Neuronal stem cell (in vitro differentiated cells): ENCODE results near the gene PLXNA4.
A peak's percentile ranks its signal among the peaks of the same experiment; 100 is the strongest.

Source experiments
- DNase-seq: peaks from one replicate; pipeline ENCODE4 v3.0.0-alpha.2; 2013; ENCODE audit warnings: low spot score
- H2AFZ ChIP-seq: one replicate; pipeline ENCODE4 v1.6.1; 2013; ENCODE audit warnings: mild to moderate bottlenecking, low read length, inconsistent platforms
- H2AK5ac ChIP-seq: 2 replicates; pipeline ENCODE4 v1.6.1; 2013; ENCODE audit warnings: low read depth, mild to moderate bottlenecking, inconsistent platforms, low read length, moderate library complexity, mixed read lengths
- H2BK120ac ChIP-seq: 2 replicates; pipeline ENCODE4 v1.6.1; 2013; ENCODE audit warnings: low read depth, mild to moderate bottlenecking, inconsistent platforms, low read length, moderate library complexity, mixed read lengths
- H2BK12ac ChIP-seq: one replicate; pipeline ENCODE4 v1.6.1; 2013; ENCODE audit warnings: low read length, inconsistent platforms
- H2BK15ac ChIP-seq: 2 replicates; pipeline ENCODE4 v1.6.1; 2013; ENCODE audit warnings: mild to moderate bottlenecking, low read length, inconsistent platforms, mixed read lengths
- H2BK5ac ChIP-seq: one replicate; pipeline ENCODE4 v1.6.1; 2013; ENCODE audit warnings: inconsistent platforms, mild to moderate bottlenecking, low read length, moderate library complexity
- H3K14ac ChIP-seq: one replicate; pipeline ENCODE4 v1.6.1; 2013; ENCODE audit warnings: low read length, inconsistent platforms
- H3K18ac ChIP-seq: 2 replicates; pipeline ENCODE4 v1.6.1; 2013; ENCODE audit warnings: low read length, inconsistent platforms
- H3K23ac ChIP-seq: 2 replicates; pipeline ENCODE4 v1.6.1; 2013; ENCODE audit warnings: low read depth, mild to moderate bottlenecking, mixed read lengths, low read length, inconsistent platforms; ENCODE audit not compliant: poor library complexity
- H3K27ac ChIP-seq: replicated peaks from 3 replicates; pipeline ENCODE4 v1.5.1; 2013; ENCODE audit warnings: low read length, inconsistent platforms
- H3K27me3 ChIP-seq, 3 experiments: 2 replicates each; pipeline ENCODE4 v1.6.1; 2013; ENCODE audit warnings: low read length in 3 of 3, mild to moderate bottlenecking in 2 of 3, inconsistent platforms in 1 of 3, low read depth in 1 of 3, mixed read lengths in 1 of 3, moderate library complexity in 1 of 3; ENCODE audit not compliant: control insufficient read depth in 3 of 3, insufficient read depth in 3 of 3
- H3K36me3 ChIP-seq, 2 donors: replicated peaks in 1 of 2; 2 replicates each; pipeline ENCODE4 v1.6.1; 2013; ENCODE audit warnings: low read length in 2 of 2; ENCODE audit not compliant: control insufficient read depth in 2 of 2, insufficient read depth in 2 of 2
- H3K4ac ChIP-seq: 2 replicates; pipeline ENCODE4 v1.6.1; 2013; ENCODE audit warnings: inconsistent platforms, mild to moderate bottlenecking, low read length, moderate library complexity
- H3K4me1 ChIP-seq, 2 donors: 1 replicate in 1 of 2; 2 replicates in 1 of 2; pipeline ENCODE4 v1.6.1; 2013; ENCODE audit warnings: low read length in 2 of 2, low read depth in 1 of 2; ENCODE audit not compliant: control insufficient read depth in 2 of 2, insufficient read depth in 1 of 2
- H3K4me2 ChIP-seq: one replicate; pipeline ENCODE4 v1.6.1; 2013; ENCODE audit warnings: mild to moderate bottlenecking, low read length, inconsistent platforms; ENCODE audit not compliant: insufficient read depth, poor library complexity, severe bottlenecking
- H3K4me3 ChIP-seq, 2 donors: 2 replicates each; pipeline ENCODE4 v1.5.1; 2013; ENCODE audit warnings: low read length in 2 of 2, mild to moderate bottlenecking in 2 of 2, inconsistent platforms in 1 of 2, moderate library complexity in 1 of 2
- H3K79me1 ChIP-seq: one replicate; pipeline ENCODE4 v1.6.1; 2013; ENCODE audit warnings: low read depth, mild to moderate bottlenecking, inconsistent platforms, low read length, moderate library complexity
- H3K9ac ChIP-seq: one replicate; pipeline ENCODE4 v1.6.1; 2013; ENCODE audit warnings: mild to moderate bottlenecking, low read depth, low read length, inconsistent platforms; ENCODE audit not compliant: poor library complexity
- H3K9me3 ChIP-seq, 2 donors: replicated peaks in 1 of 2; 2 replicates each; pipeline versions ENCODE3 to v1.6.1; 2013; ENCODE audit warnings: low read length in 2 of 2, mild to moderate bottlenecking in 2 of 2, inconsistent platforms in 1 of 2, low read depth in 1 of 2, mixed read lengths in 1 of 2, moderate library complexity in 1 of 2; ENCODE audit not compliant: control insufficient read depth in 2 of 2, insufficient read depth in 1 of 2
- H4K8ac ChIP-seq: one replicate; pipeline ENCODE4 v1.6.1; 2013; ENCODE audit warnings: low read depth, mild to moderate bottlenecking, inconsistent platforms, low read length, moderate library complexity
- H4K91ac ChIP-seq: one replicate; pipeline ENCODE4 v1.6.1; 2013; ENCODE audit warnings: low read length, low read depth, mild to moderate bottlenecking, inconsistent platforms; ENCODE audit not compliant: poor library complexity
- WGBS, 2 donors: extraction: QIAGEN DNeasy Blood & Tissue Kit; methylation state at CpG; one replicate each; pipeline ENCODE4 v1.1.7; 2013; ENCODE audit warnings: missing lambda C conversion rate in 2 of 2, mixed read lengths in 1 of 2; ENCODE audit not compliant: insufficient read length in 2 of 2, insufficient replicate concordance in 1 of 2; ENCODE audit errors: extremely low coverage in 2 of 2; 5-methylcytosine and 5-hydroxymethylcytosine counted together

PLXNA4 gene

DNA sequence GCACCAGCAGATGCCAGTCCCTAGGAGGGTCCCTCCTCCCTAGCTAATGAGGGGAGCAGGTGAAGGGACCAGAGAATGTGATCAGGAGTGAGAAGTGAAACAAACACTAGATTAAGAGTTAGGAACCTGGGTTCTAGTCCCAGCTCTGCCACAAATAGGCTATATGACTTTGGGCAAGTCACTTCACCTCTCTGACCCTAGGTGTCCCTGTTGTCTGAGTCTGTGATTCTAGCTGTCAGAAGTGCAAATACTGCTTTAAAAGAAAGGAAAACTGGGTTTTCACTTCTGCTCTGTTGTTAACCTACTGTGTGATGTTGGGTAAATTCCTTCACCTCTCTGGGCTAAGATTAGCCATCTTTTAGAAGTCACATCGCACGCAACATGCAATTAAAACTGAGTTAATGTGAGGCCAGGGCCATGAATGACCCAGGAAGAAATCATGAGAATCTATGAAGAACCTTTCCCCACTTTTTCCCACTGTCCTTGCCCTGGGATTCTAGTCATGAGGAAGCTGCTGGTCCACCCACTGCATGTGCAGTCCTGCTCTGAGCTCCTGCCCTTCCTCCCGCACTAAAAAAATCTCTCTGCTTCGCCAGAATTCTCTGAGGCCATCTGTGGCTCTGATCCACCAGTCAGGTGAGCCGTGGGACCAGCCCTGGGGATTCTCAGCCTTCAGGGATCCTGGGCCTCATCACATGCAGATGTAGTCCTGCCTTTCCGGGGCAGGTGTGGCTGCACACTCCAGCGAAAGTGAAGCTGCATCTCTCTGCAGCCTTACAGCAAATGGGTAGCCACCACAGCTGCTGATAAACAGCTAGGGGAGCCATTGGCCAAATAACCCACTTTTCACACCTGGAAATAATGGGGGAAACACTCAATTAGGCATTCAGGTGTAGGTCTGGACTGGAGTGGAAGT, 181.7 kb downstream of the PLXNA4 start:
- DNase-seq = no peak
- WGBS, 2 donors = no CpG with 5 or more reads among the region's 7 CpGs

DNA sequence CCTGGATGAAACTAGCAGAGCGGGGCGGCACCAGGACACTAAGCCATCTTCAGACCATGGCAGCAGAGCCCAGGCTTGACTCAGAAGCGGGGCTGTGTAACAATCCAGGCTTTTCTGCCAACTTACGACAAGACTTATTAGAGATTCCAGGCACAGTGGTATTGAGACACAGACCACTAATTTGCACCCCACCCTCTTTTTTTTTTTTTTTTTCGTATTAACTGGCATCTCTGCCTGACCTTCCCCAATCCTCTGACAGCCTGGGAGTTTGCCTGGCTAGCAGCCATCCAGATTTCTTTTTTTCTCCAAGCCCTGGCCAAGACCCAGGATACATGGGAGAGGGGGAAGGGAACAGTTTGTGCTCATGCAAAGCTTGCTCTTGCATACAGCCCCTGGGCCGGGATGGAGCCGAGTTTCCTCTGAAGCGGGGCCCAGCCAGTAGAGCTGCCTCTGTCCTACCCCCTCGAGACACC, 182.4 kb downstream of the PLXNA4 start:
- no peaks in the 10 kb centered on the region for H3K9me3 ChIP-seq
- H3K27ac ChIP-seq = no peak overlapping the region
- H2BK120ac ChIP-seq = no peak overlapping the region
- no peaks in the 10 kb centered on the region for H3K79me1 ChIP-seq
- H3K14ac ChIP-seq = no peak overlapping the region
- H2BK12ac ChIP-seq = no peak overlapping the region
- no peak overlapping the region for H3K4me2 ChIP-seq
- H3K18ac ChIP-seq = no peak overlapping the region
- no peak overlapping the region for H2BK15ac ChIP-seq
- H3K4me3 ChIP-seq = no peak overlapping the region
- no peak overlapping the region for H2AK5ac ChIP-seq
- H2BK5ac ChIP-seq = no peak overlapping the region
- H3K27me3 ChIP-seq = no peaks in the 10 kb centered on the region
- DNase-seq = no peak
- H3K36me3 ChIP-seq = no peaks in the 10 kb centered on the region
- H3K23ac ChIP-seq = no peak overlapping the region
- peaks cover 0 to 6% of the 10 kb centered on the region in 2 donors for H3K4me1 ChIP-seq
- no peak overlapping the region for H3K4ac ChIP-seq
- H2AFZ ChIP-seq = no peak overlapping the region
- no CpG with 5 or more reads among the region's 9 CpGs for WGBS, 2 donors
- no peak overlapping the region for H3K9ac ChIP-seq
- no peak overlapping the region for H4K8ac ChIP-seq
- H4K91ac ChIP-seq = no peak overlapping the region

More for the DNA sequence above, 181.7 kb downstream of the PLXNA4 start:
- Histone ChIP-seq H4K8ac (no peak overlapping the region), H3K14ac (no peak overlapping the region), H3K27ac (no peak overlapping the region), H3K9me3 (no peaks in the 10 kb centered on the region), H2BK5ac (no peak overlapping the region), H2AK5ac (no peak overlapping the region), H3K4ac (no peak overlapping the region), H2BK12ac (no peak overlapping the region), H3K18ac (no peak overlapping the region), H3K4me1 (peaks cover 0 to 6% of the 10 kb centered on the region in 2 donors), H4K91ac (no peak overlapping the region), H3K79me1 (no peaks in the 10 kb centered on the region), H3K4me2 (no peak overlapping the region), H3K9ac (no peak overlapping the region), H2BK15ac (no peak overlapping the region), H3K36me3 (no peaks in the 10 kb centered on the region), H3K4me3 (no peak overlapping the region), H3K23ac (no peak overlapping the region), H2AFZ (no peak overlapping the region), H3K27me3 (no peaks in the 10 kb centered on the region), H2BK120ac (no peak overlapping the region)

DNA sequence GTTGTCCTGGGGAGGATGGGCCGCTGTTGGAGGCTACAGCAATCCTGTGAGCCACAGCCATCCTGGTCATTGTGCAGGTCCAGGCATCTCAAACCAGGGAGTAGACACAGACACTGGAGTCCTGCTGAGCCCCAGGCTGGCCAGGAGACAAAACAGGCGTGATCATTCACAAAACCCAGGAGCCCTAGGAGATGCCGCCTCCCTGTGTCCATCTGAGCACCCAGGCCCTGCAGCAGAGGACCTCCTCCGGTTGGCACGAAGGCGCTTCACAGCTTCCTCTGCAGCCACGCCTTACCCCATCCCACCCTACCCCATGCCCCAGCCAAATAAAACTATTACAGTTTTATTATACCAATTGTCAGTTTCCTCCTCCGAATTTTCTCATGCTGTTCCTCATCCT, 183.6 kb downstream of the PLXNA4 start:
- no peak overlapping the region for H4K8ac ChIP-seq
- peak overlapping the region; percentile 17 for H3K23ac ChIP-seq
- peak overlapping the region; percentile 59 for H2AK5ac ChIP-seq
- no peaks in the 10 kb centered on the region for H3K27me3 ChIP-seq
- no peak overlapping the region for H3K27ac ChIP-seq
- no peak overlapping the region for H4K91ac ChIP-seq
- no peak overlapping the region for H3K4me2 ChIP-seq
- H2BK5ac ChIP-seq = no peak overlapping the region
- no peaks in the 10 kb centered on the region for H3K36me3 ChIP-seq
- no CpG with 5 or more reads among the region's 8 CpGs for WGBS, 2 donors
- no peak overlapping the region for H3K14ac ChIP-seq
- DNase-seq = no peak
- no peak overlapping the region for H2AFZ ChIP-seq
- H3K9ac ChIP-seq = no peak overlapping the region
- no peaks in the 10 kb centered on the region for H3K9me3 ChIP-seq
- H3K4ac ChIP-seq = no peak overlapping the region
- H2BK120ac ChIP-seq = no peak overlapping the region
- peaks cover 0 to 6% of the 10 kb centered on the region in 2 donors for H3K4me1 ChIP-seq
- H3K79me1 ChIP-seq = no peaks in the 10 kb centered on the region
- H2BK15ac ChIP-seq = no peak overlapping the region
- peak overlapping the region in 1 of 2 donors; percentile 42 for H3K4me3 ChIP-seq
- H3K18ac ChIP-seq = peak overlapping the region; percentile 59
- peak overlapping the region; percentile 44 for H2BK12ac ChIP-seq

DNA sequence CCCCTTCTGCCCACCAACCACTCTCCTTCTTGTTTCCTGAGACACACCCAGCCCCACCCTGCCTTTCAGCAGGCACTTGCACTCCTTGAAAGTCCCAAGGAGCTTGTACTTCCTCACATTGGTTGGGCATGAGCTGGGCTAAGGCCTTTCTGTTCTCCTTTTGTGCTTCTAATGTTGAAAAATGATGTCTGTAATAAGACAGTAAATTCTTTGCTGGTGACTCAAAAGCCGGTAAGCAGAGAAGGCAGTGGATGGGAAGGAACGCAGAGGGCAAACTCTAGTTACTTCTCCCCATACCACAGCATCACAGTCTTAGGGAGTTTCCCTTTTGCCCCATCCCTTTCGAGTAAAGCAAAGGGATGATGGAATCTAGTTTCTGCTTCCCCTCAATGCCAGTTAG, 185.6 kb downstream of the PLXNA4 start:
- H3K27ac ChIP-seq = no peak overlapping the region
- no peaks in the 10 kb centered on the region for H3K27me3 ChIP-seq
- no peak overlapping the region for H2BK12ac ChIP-seq
- no peak overlapping the region for H3K4me3 ChIP-seq
- H4K8ac ChIP-seq = no peak overlapping the region
- no peak overlapping the region for H2BK15ac ChIP-seq
- H2AFZ ChIP-seq = no peak overlapping the region
- no peaks in the 10 kb centered on the region for H3K36me3 ChIP-seq
- DNase-seq = no peak
- no peak overlapping the region for H2BK120ac ChIP-seq
- H3K9ac ChIP-seq = no peak overlapping the region
- no peak overlapping the region for H2AK5ac ChIP-seq
- no peak overlapping the region for H3K18ac ChIP-seq
- no CpG with 5 or more reads among the region's 3 CpGs for WGBS, 2 donors
- H3K4me1 ChIP-seq = peaks cover 0 to 9% of the 10 kb centered on the region in 2 donors
- no peaks in the 10 kb centered on the region for H3K79me1 ChIP-seq
- H3K23ac ChIP-seq = no peak overlapping the region
- H2BK5ac ChIP-seq = no peak overlapping the region
- no peak overlapping the region for H3K4me2 ChIP-seq
- no peak overlapping the region for H4K91ac ChIP-seq
- H3K14ac ChIP-seq = no peak overlapping the region
- H3K4ac ChIP-seq = no peak overlapping the region
- no peaks in the 10 kb centered on the region for H3K9me3 ChIP-seq
